CD4-positive, alpha-beta T cell treated with Interleukin-1 beta for 1 hour (primary cell): Measurements from ENCODE around the gene FMN1.

Source experiments
- DNase-seq, 2 donors: peaks; one replicate each; pipeline ENCODE4 v3.0.0-alpha.2; 2020 to 2022

FMN1 gene

DNA sequence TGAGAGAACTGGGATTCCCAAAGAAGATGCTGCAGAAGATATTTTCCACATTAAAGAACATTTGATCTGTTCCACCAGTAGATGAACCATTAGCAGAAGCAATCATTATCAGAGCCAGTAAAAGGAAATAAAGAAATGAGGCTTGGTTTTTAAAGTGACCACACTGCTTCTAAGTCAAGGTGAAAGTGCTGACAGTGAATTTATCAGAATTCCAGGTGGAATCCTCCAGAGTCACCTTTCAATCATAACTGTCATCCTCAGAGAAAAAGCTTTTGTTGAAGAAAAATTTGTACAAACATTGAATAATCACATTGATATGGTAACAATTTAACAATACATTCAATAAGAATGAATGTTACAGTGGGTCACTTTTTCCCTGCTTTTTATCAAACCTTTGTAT is 376.9 kb downstream of the FMN1 start:
- DNase-seq = no peak

- no peak for DNase-seq
These were observed 387.2 kb downstream of the FMN1 start for GRCh38 chr15:32807331-32807730.

DNA sequence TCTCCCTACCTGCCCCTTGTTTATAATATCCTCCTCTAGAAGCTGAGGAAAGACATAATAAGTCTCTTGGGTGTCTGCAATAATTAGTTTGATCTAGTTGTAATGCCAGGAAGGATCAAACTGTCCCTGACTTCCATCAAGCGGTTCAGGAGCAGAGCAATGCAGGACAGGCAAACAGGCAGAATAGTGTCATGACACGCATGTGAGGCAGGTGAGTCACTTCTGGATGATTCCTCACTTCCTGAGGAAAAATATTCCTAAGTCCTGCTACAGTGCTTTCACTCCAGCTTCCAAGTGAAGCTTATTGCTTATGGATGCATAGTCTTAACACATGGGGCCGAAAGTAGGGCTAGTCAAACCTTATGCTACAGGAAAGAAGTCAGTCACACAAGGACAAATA is 390.9 kb downstream of the FMN1 start:
- DNase-seq = no peak

GRCh38 chr15:32802286-32802936 is 392.1 kb downstream of the FMN1 start:
- no peak for DNase-seq

GRCh38 chr15:32799936-32800535 is 394.5 kb downstream of the FMN1 start:
- no peak for DNase-seq

- no peak for DNase-seq
These were observed 397.7 kb downstream of the FMN1 start for GRCh38 chr15:32796856-32797255.

DNA sequence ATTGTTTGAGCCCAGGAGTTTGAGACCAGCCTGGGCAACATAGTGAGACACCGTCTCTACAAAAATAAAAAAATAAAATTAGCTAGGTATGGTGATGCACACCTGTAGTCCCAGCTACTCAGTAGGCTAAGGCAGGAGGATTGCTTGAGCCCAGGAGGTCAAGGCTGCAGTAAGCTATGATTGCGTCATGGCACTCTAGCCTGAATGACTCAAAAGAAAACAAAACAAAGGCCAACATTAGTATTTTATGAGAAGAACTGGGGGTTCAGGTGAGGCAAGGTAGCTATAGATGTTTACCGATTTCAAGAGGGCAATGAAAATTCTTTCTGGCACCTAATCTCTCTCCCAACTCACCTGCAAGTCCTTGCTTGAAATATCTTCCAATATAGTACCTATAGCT is 399.5 kb downstream of the FMN1 start:
- no peak for DNase-seq

GRCh38 chr15:32792436-32792835 is 402.1 kb downstream of the FMN1 start:
- no peak for DNase-seq

DNA sequence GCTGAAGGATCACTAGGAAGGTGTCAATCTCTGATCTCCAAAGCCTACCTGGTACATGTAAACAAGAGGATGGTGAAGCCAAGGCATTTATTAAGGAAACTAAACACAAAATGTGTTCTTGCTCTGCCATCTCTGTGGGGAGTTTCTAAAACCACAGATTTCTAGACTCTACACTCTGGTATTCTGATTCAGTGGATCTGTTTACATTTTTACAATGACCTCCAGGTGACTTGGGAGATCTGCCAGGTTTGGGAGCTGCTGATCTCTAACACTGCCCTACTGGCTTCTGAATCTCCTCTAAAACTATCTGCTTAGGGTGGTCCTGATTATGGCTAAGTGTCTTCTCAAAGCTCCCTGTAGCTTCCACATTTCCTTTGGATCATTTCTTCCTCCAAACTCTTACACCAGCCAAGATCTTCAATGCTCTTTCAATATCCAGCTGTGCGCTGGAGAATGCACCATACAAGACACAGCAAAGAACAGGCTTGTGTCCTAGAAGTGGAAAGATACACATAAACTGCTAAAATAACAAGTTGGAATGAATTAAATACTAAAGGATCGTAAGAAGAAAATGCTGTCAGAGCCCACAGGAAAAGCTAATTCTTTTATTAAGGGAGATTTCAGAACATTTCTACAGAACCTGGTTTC is 404.0 kb downstream of the FMN1 start:
- no peak for DNase-seq

DNA sequence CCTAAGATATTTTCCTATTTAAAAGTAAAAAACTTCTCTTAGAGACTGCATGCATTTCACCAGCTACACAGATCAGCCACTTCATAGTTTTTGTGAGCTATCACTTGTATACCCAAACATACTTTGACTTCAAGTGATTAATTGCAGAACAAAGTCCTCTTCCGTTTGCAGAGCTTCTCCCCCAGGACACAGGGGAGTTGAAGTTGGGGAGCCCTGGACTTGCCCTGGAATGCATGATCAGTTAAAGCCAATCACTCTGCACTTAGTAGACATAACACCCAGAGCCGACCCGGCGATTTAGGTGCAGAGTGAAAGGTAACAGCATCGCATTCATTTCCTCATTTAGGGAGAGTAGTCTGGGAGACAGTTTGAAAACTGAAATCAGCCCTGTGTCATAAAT is 406.6 kb downstream of the FMN1 start:
- no peak for DNase-seq

- DNase-seq = no peak
These were observed 407.6 kb downstream of the FMN1 start for GRCh38 chr15:32786906-32787305.

DNA sequence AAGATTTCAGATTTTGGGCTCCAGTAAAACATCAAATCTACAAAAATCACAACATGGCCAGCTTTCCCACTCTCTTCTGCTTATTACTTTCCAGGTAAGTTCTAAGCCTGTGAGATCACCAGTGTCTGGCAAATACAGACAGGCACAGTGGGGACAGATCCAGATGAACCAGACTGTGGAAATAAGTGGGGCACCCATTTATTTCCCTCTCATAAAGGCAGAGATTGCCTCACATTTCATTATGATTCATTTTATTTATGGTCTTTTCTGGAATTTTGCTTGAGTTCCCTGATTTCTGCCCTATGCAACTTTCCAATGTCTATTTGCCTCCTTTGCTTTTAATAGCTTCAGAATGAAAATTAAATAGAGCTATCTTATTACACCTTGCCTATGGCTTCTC is 409.9 kb downstream of the FMN1 start:
- no peak for DNase-seq

- no peak for DNase-seq
These were observed 412.7 kb downstream of the FMN1 start for GRCh38 chr15:32781781-32782180.

DNA sequence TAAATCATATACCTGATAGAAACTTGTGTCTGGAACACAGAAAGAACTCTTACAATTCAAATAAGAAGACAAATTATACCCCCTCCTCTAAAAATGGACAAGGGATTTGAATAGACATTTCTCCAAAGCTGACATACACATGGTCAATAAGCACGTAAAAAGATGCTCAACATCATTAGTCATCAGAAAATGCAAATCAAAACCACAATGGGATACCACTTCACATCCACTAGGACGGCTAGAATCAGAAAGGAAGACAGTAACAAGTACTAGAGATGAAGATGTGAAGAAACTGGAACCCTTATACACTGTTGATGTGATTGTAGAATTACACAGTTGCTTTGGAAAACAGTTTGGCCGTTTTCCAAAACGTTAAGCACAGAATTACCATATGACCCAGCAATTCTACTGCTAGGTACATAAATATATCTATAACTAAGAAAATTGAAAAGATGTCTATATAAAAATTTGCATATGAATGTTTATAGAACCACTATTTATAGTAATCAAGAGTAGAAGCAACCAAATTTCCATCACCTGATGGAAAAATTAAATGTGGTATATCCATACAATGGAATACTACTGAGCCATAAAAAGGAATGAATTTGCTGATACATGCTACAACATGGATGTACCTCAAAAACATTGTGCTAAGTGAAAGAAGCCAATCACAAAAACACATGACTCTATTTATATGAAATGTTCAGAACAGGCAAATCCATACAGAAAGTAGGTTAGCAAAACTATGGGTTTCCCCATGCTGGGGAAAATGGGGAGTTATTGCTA is 415.9 kb downstream of the FMN1 start:
- DNase-seq = no peak

- DNase-seq = no peak
These were observed 419.4 kb downstream of the FMN1 start for GRCh38 chr15:32775103-32775502.

GRCh38 chr15:32774022-32774421 is 420.5 kb downstream of the FMN1 start:
- DNase-seq = no peak

- DNase-seq = no peak
These were observed 427.3 kb downstream of the FMN1 start for GRCh38 chr15:32767236-32767635.

DNA sequence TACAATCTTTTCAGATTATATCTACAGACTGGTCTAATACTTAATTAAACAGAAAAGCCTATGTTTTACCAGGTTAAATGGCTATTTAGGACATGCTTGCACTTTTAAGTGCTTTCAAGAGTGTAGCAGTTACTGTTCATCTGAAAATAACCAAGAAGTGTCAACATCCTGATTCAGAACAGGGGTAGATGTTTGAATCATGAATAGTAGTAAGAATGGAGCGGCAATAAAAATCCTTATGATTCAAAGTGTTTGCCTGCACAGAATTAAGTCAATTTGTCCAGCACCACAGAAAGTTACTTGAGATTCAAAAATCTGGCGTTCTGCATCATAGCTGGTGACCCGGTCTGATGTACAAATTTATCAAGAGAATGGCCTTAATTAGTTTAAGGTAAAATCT is 428.4 kb downstream of the FMN1 start:
- DNase-seq = no peak

GRCh38 chr15:32765236-32765635 is 429.3 kb downstream of the FMN1 start:
- no peak for DNase-seq

DNA sequence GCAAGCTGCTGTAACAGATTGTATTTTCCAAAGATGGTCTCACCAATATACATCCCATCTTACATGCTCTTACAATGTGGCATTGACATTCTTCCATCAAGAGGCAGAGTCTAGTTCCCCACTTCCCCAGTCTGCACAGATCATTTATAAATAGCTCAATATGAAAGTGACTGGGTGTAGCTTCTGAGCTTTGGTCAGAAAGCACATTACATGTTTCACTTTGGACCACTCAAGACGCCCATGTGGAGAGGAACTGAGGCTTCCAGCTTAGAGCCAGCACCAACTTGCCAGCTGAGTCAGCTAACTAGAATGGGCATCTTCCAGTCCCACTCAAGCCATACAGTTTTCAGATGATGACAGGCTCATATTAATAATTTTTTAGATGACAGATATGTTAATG is 431.2 kb downstream of the FMN1 start:
- DNase-seq = no peak

DNA sequence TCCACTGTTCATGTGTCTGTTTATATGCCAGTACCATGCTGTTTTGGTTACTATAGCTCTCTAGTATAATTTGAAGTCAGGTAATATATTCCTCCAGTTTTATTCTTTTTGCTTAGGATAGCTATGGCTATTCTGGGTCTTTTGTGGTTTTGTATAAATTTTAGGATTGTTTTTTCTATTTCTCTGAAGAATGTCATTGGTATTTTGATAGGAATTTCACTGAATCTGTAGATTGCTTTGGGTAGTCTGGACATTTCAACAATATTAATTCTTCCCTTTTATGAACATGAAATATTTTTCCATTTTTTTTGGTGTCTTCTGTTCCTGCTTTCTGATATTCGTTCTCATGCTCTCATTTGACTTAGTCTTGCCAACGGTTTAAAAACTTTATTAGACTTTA is 437.1 kb downstream of the FMN1 start:
- no peak for DNase-seq

DNA sequence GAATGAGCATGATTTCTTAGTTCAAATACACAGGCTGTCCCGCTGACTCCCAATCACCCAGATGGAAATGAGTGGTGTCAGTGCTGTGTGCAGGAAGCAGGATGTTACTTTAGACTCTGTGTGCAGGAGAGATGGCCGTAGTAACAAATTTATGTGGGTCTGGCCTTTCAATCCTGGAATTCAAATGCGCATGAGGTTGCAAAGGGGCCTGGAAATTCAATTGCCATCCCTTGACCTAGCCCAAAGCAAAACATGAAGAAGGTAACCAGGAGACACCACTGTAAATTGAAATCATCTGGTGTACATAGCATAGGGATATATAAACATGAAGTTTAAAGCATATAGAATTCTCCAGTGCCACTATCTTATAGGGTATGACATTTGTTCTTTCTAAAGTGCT is 443.5 kb downstream of the FMN1 start:
- DNase-seq = no peak

DNA sequence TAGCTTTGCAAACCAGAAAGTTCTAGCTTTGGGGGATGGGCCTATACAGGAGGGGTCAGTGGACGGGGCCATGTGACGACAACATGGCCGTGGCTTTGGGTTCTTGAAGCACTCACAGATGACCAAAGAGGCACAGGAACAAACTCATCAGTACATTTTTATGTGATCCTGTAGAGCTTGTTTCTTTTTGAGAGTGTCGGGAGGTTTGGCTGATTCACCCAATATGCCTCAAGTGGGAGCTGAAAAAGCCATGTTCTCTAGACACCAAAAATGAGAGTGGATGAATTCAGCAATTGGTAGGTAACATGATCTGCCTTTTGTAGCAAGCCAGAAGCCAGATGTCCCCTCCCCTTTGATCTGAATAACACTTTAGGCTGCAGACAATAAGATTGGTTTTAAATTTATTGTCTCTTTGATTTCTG is 446.6 kb downstream of the FMN1 start:
- DNase-seq = no peak
